HG02852 (cell line): ENCODE data around the gene RNF150.
"Not testable (repeated sequence)": the region's sequence is repeated elsewhere in the genome, so short reads cannot be mapped to it uniquely, and the experiment has no call there.

Source experiments
- ATAC-seq: cut with Tn5 transposase; IDR thresholded peaks from one replicate; pipeline ENCODE4 v1.9.1; 2021; ENCODE audit warnings: mild to moderate bottlenecking, moderate library complexity; ENCODE audit not compliant: unreplicated experiment

The RNF150 gene

GRCh38 chr4:140837736-140838135 is 295.5 kb downstream of the RNF150 start:
- no peak for ATAC-seq

GRCh38 chr4:140834839-140835495 is 298.3 kb downstream of the RNF150 start:
- no peak for ATAC-seq

- ATAC-seq: no peak
These were observed 300.0 kb downstream of the RNF150 start for GRCh38 chr4:140833280-140833679.

- peak; percentile 78 for ATAC-seq
These were observed 303.4 kb downstream of the RNF150 start for GRCh38 chr4:140829825-140830224.

- ATAC-seq: peak; percentile 73
These were observed 306.6 kb downstream of the RNF150 start for GRCh38 chr4:140826701-140827027.

- ATAC-seq: not testable (repeated sequence)
These were observed 312.7 kb downstream of the RNF150 start for GRCh38 chr4:140820520-140820919.

GRCh38 chr4:140819610-140820009 is 313.7 kb downstream of the RNF150 start:
- no peak for ATAC-seq

- no peak for ATAC-seq
These were observed 314.8 kb downstream of the RNF150 start for GRCh38 chr4:140818433-140818832.

GRCh38 chr4:140816806-140817510 is 316.3 kb downstream of the RNF150 start:
- no peak for ATAC-seq

- ATAC-seq: no peak
These were observed 319.5 kb downstream of the RNF150 start for GRCh38 chr4:140813804-140814203.

- no peak for ATAC-seq
These were observed 320.4 kb downstream of the RNF150 start for GRCh38 chr4:140812916-140813315.

- ATAC-seq: no peak
These were observed 321.8 kb downstream of the RNF150 start for GRCh38 chr4:140811429-140811828.

- ATAC-seq: not testable (repeated sequence)
These were observed 322.6 kb downstream of the RNF150 start for GRCh38 chr4:140810591-140811169.
